NCI-H2171 (cell line): ENCODE data around the gene ETNK2.

Experiments
- DNase-seq: peaks from one replicate; lab custom pipeline; 2025; lab: John Stamatoyannopoulos, UW

ETNK2 gene

DNA sequence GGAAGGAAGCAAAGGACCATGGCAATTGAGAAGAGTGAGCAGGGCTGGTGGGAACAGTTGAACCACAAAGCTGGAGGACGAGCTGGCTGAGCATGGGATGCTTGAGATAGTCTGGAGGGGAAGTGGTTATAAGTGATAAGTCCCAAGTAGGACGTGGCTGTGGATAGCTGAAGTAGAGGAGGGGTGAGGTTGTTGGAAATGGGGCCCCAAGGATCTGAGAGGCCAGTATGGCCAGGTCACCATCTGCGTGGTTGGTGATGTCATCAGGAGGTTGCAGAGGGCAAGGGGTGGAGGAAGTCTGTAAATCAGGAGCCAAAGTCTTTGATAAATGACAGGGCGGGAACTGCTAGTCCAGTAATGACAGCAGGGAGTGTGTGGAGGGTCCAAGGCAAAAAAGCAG is 25.3 kb upstream of the ETNK2 start:
- no peak for DNase-seq

DNA sequence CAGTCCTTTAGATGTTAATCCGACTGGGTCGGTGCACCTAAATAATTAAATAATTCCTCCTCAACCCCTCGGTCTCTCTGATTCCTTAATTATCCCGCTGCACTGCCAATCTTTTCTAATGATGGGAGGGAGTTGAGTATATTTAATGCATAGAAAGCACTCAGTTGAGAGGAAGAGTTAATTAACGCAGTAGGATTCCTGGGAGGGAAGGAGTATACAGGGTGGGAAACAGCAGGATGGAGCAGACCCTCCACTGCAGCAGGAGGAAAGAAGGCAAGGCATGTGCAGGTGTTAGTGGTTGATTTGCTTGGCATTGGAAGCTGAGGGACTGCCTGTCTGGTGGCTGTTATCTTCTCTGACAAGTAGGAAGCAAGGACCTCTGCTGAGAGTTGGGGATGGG is 24.2 kb upstream of the ETNK2 start:
- no peak for DNase-seq

- no peak for DNase-seq
Measured at GRCh38 chr1:204174958-204175357, 23.1 kb upstream of the ETNK2 start.

DNA sequence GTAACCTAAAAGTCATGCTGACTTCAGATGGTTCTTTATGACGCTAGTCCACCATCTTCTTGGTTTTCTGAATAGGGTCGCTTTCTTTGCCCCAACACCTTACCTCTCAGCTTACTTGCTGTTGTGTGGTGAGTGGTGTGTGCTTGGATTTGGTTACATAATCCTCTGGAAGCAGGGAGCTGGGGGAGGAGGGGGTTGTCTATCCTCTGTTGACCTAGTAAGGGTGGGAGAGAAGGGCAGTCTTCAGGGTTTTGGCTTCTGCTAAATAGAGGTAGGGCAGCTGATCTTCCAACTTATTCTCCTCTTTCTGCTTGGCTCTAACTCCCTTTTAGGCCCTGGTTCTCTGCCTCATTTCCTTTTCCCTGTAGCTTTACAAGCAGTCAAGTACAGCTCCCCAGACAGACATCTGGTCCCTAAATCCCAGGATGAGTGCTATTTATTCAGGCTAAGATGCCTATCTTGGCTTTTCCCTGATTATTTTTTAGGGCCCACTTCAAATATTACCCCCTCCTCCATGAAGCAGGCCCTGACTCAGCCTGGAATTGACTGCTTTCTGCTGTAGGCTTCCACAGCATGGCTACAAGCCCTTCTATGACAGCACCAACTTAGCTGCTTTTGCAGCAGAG is 20.7 kb upstream of the ETNK2 start:
- no peak for DNase-seq

- no peak for DNase-seq
Measured at GRCh38 chr1:204171751-204172178, 19.9 kb upstream of the ETNK2 start.

- no peak for DNase-seq
Measured at GRCh38 chr1:204170494-204171155, 18.8 kb upstream of the ETNK2 start.

DNA sequence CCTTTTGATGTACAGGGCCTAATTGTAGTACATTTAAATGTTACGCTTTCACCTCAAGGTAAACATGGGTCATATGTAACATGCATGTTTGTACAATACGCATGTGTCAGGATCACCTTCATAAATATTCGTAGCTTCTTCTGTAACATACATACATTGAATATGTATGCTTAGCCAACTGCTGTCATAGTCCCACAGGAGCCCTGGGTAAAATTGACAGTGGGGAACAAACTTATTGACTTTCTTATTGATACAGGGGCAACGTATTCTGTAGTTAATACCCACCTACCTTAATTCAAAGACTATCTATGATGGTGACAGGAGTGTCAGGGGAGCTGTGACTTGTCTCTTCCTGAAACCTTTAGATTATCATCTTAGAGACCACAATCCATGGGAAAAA is 18.0 kb upstream of the ETNK2 start:
- DNase-seq = no peak

DNA sequence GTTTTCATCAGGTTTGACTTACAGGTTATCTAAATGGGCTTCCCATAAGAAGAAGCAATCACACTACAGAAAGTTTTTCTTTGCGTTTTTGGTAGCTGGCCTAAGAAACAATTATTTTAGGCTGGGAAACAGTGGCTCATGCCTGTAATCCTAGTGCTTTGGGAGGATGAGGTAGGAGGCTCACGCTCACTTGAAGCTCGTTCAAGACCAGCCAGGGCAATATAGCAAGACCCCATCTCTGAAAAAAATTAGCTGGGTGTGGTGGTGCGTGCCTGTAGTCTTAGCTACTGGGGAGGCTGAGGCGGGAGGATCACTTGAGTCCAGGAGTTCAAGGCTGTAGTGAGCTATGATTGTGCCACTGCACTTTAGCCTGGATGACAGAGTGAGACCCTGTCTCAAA is 15.9 kb upstream of the ETNK2 start:
- DNase-seq = no peak

DNA sequence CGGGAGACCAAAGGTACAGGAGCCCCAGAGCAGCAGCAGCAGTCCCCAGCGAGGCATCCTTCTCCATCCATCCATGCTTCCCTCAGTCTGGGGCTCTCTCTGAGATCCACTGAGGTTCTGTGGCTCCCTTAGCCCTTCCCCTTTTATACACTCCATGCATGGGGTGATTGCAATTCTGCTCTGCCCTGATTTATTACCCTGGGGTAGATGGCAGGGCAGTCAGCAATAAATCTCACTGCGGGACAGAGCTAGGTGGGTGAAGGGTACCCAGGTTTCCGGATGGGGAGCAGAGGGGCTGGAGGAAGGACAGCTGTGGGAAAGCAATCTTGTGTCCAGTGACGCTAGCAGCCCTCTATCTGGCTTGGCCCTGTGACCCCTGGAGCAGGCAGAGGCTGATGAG is 14.4 kb upstream of the ETNK2 start, which contains the start of gene REN:
Gene REN, minus strand, starts transcription at position 119 of the 400 bp plus-strand sequence. Its CDS starts 44 bp downstream, at position 75.
- no peak for DNase-seq

DNA sequence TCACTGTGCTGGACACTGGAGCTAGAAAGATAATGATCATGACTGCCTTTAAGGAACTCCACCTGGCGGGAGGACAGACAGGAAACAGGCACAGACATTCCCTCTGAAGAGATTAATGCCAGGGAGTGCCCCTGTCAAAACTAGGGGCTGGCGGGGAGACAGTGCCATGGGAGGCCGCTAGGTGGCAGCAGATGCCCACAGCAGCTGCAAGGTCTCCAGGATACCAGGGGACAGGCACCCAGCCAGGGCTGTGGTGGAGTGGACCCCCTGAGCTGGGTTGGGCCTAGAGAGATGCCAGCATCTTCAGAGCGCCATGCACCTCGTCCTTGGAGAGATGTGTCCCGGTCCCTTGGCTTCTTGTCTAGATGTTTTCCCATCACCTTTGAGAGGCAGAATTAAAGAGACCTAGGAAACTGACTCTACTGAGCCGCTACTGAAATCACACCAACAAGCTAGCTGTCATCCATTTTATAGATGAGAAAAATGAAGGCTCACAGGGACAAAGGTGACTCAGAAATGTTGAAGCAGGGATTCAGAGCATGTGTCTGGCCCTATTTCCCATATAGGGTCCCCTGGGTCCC is 10.7 kb upstream of the ETNK2 start:
- DNase-seq = peak; percentile 58

GRCh38 chr1:204161609-204162493 is 10.0 kb upstream of the ETNK2 start:
- peak; percentile 55 for DNase-seq

DNA sequence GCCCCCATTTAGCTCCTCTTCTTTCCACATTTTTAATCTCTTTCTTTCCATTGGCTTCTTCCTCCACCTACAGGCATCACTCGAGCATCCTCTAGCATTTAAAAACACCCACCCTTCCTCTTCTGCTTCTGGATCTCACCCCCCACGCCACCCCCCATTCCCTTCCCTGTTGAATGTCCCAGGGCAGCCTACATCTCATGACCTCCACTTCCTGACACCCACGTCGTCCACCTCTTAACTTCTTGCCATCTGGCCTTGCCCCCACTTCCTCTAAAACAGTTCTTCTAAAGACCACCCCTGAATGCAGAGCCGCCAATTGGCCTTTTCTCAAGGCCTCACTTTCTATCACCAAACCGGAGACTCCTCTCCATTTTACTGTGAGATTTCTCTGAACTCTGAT is 6.1 kb upstream of the ETNK2 start:
- no peak for DNase-seq

- DNase-seq = no peak
Measured at GRCh38 chr1:204155881-204156280, 4.0 kb upstream of the ETNK2 start.

GRCh38 chr1:204154568-204155255 is 2.9 kb upstream of the ETNK2 start:
- DNase-seq = peak; percentile 54

DNA sequence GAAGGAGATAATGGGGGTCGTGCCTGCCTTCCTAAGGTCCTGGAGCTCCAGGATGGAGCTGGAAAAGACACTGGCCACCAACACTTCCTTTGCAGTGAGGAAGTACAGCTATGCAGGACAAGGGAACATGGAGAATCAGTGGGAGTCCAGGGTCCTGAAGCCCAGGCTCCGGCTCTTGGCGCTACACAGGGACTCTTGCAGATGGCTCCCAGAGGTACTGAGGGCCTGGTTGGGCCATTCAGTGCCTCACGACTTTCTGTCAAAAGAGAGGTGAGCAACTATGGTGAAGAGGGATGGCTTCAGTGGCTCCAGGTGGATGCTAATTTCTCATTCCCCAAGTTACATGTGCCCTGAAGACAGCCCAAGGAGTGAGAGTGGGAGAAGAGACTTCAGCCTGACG is 1.8 kb upstream of the ETNK2 start:
- DNase-seq = no peak

- no peak for DNase-seq
Measured at GRCh38 chr1:204152310-204153044, 633 bp upstream of the ETNK2 start.

- DNase-seq = no peak
Measured at GRCh38 chr1:204150702-204151551, 917 bp downstream of the ETNK2 start.

GRCh38 chr1:204149635-204150565 is 1.9 kb downstream of the ETNK2 start:
- DNase-seq = no peak

GRCh38 chr1:204149107-204149506 is 2.7 kb downstream of the ETNK2 start:
- no peak for DNase-seq
